GM12801 (cell line): ENCODE measurements around the gene OR56A4.

Source experiments
- CTCF ChIP-seq: IDR thresholded peaks from one replicate; pipeline ENCODE4 v1.5.1; 2011; ENCODE audit warnings: control low read depth; ENCODE audit not compliant: insufficient read length; ENCODE audit errors: extremely low read depth

The OR56A4 gene

GRCh38 chr11:6013042-6013441 lies 6.3 kb upstream of the OR56A4 start:
- TF ChIP-seq CTCF, result no peak

GRCh38 chr11:6012035-6012668 lies 5.4 kb upstream of the OR56A4 start:
- no peak for TF ChIP-seq CTCF

- TF ChIP-seq CTCF, result no peak
These were observed 351 bp downstream of the OR56A4 start for GRCh38 chr11:6006395-6006794.

GRCh38 chr11:6002202-6002699 lies 4.5 kb downstream of the OR56A4 start:
- no peak for TF ChIP-seq CTCF

GRCh38 chr11:5994791-5995190 lies 12.0 kb downstream of the OR56A4 start:
- no peak for TF ChIP-seq CTCF

- no peak for TF ChIP-seq CTCF
These were observed 14.0 kb downstream of the OR56A4 start for GRCh38 chr11:5992604-5993251.

GRCh38 chr11:5992150-5992549 lies 14.6 kb downstream of the OR56A4 start:
- TF ChIP-seq CTCF, result no peak
